Suprapubic skin (tissue), 3 donors: ENCODE measurements around the gene TAF11L3.

Source experiments
- EP300 ChIP-seq: sonication (generic); formaldehyde crosslinking; IDR thresholded peaks from one replicate; pipeline ENCODE4 v1.6.1; 2017; ENCODE audit warnings: antibody characterized with exemption
- POLR2A ChIP-seq, 2 donors: fragments of 450-650 bp; IDR thresholded peaks; one replicate each; pipeline ENCODE4 v1.6.1; 2017; ENCODE audit warnings: antibody characterized with exemption in 2 of 2, mild to moderate bottlenecking in 2 of 2, moderate library complexity in 2 of 2
- TF ChIP-seq, protein P1 (sequence below), 2 donors: fragments of 200-600 bp in 1 of 2; fragments of 450-650 bp in 1 of 2; sonication (generic) in 1 of 2; IDR thresholded peaks; one replicate each; pipeline ENCODE4 v1.5.1; 2016 to 2019; ENCODE audit warnings: antibody characterized with exemption in 2 of 2, mild to moderate bottlenecking in 1 of 2, moderate library complexity in 1 of 2

- TF ChIP-seq, protein P1, sequence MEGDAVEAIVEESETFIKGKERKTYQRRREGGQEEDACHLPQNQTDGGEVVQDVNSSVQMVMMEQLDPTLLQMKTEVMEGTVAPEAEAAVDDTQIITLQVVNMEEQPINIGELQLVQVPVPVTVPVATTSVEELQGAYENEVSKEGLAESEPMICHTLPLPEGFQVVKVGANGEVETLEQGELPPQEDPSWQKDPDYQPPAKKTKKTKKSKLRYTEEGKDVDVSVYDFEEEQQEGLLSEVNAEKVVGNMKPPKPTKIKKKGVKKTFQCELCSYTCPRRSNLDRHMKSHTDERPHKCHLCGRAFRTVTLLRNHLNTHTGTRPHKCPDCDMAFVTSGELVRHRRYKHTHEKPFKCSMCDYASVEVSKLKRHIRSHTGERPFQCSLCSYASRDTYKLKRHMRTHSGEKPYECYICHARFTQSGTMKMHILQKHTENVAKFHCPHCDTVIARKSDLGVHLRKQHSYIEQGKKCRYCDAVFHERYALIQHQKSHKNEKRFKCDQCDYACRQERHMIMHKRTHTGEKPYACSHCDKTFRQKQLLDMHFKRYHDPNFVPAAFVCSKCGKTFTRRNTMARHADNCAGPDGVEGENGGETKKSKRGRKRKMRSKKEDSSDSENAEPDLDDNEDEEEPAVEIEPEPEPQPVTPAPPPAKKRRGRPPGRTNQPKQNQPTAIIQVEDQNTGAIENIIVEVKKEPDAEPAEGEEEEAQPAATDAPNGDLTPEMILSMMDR (IDR thresholded peaks at IDR 0.05): no peak
- TF ChIP-seq EP300 (no peak), POLR2A (IDR thresholded peaks at IDR 0.05) (no peak)
Measured at GRCh38 chr5:17477043-17477442, 41.1 kb upstream of the TAF11L3 start.
